HCT116 (cell line): ENCODE data around the gene REEP3.

Experiments
- CEBPB ChIP-seq: IDR thresholded peaks from 2 replicates; pipeline ENCODE4 v1.6.1; 2012; ENCODE audit warnings: low read depth
- EGR1 ChIP-seq: IDR thresholded peaks from 2 replicates; pipeline ENCODE4 v1.6.1; 2012; ENCODE audit warnings: low read depth
- EZH2 ChIP-seq: fragments of 200-600 bp; sonication (generic); IDR thresholded peaks from 2 replicates; pipeline ENCODE4 v1.6.1; 2017; ENCODE audit warnings: antibody characterized with exemption, mixed run types
- FOSL1 ChIP-seq: IDR thresholded peaks from 2 replicates; pipeline ENCODE4 v1.6.1; 2012; ENCODE audit warnings: low read depth
- POLR2A ChIP-seq: IDR thresholded peaks from 2 replicates; pipeline ENCODE4 v1.7.0; 2011; ENCODE audit warnings: borderline replicate concordance; ENCODE audit not compliant: insufficient read depth, insufficient read length; ENCODE audit errors: extremely low read depth
- POLR2AphosphoS5 ChIP-seq: IDR thresholded peaks from 2 replicates; pipeline ENCODE4 v1.6.1; 2011; ENCODE audit warnings: mild to moderate bottlenecking, low read depth, low read length, moderate library complexity
- RAD21 ChIP-seq: IDR thresholded peaks from 2 replicates; pipeline ENCODE4 v1.6.1; 2012; ENCODE audit warnings: low read depth, mild to moderate bottlenecking
- SIN3A ChIP-seq: IDR thresholded peaks from 2 replicates; pipeline ENCODE4 v1.6.1; 2012; ENCODE audit warnings: low read depth
- TF ChIP-seq, protein P1 (sequence below), 3 experiments: fragments of 200-600 bp in 1 of 3; sonication (generic) in 1 of 3; IDR thresholded peaks in 2 of 3; conservative IDR thresholded peaks in 1 of 3; 2 replicates each; pipeline ENCODE4 v1.5.1; 2012 to 2017; ENCODE audit warnings: low read depth in 2 of 3, low read length in 2 of 3, antibody characterized with exemption in 1 of 3, borderline replicate concordance in 1 of 3, control low read depth in 1 of 3, mild to moderate bottlenecking in 1 of 3, mixed read lengths in 1 of 3, mixed run types in 1 of 3, moderate library complexity in 1 of 3; ENCODE audit not compliant: insufficient read depth in 1 of 3
- TF ChIP-seq, protein P2 (sequence below): IDR thresholded peaks from 2 replicates; pipeline ENCODE4 v1.6.1; 2012
- TF ChIP-seq, protein P3 (sequence below): IDR thresholded peaks from 2 replicates; pipeline ENCODE4 v1.6.1; 2012
- TF ChIP-seq, protein P4 (sequence below): IDR thresholded peaks from 2 replicates; pipeline ENCODE4 v1.6.1; 2012; ENCODE audit warnings: low read depth

DNA sequence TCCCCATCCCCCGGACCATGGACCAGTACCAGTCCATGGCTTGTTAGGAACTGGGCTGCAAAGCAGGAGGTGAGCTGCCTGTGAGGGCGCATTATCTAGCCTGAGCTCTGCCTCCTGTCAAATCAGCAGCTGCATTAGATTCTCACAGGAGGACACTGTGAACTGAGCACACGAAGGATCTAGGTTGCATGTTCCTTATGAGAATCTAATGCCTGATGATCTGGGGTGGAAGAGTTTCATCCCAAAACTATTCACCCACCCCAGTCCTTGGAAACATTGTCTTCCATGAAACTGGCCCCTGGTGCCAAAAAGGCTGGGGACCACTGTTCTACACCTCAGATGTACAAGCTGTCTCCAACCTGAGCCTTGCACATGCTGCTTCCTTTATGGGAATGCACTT, 31.4 kb upstream of the REEP3 start:
- TF ChIP-seq, protein P1, sequence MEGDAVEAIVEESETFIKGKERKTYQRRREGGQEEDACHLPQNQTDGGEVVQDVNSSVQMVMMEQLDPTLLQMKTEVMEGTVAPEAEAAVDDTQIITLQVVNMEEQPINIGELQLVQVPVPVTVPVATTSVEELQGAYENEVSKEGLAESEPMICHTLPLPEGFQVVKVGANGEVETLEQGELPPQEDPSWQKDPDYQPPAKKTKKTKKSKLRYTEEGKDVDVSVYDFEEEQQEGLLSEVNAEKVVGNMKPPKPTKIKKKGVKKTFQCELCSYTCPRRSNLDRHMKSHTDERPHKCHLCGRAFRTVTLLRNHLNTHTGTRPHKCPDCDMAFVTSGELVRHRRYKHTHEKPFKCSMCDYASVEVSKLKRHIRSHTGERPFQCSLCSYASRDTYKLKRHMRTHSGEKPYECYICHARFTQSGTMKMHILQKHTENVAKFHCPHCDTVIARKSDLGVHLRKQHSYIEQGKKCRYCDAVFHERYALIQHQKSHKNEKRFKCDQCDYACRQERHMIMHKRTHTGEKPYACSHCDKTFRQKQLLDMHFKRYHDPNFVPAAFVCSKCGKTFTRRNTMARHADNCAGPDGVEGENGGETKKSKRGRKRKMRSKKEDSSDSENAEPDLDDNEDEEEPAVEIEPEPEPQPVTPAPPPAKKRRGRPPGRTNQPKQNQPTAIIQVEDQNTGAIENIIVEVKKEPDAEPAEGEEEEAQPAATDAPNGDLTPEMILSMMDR (IDR thresholded peaks at IDR 0.05 in 2 of 3, conservative IDR thresholded peaks at IDR 0.05 in 1 of 3; ENCODE audit: borderline replicate concordance in 1 of 3, insufficient read depth in 1 of 3, low read depth in 2 of 3, low read length in 2 of 3) = no peak
- no peak for TF ChIP-seq RAD21
- no peak for TF ChIP-seq CEBPB
- TF ChIP-seq SIN3A = no peak
- no peak for TF ChIP-seq POLR2A
- TF ChIP-seq, protein P2, sequence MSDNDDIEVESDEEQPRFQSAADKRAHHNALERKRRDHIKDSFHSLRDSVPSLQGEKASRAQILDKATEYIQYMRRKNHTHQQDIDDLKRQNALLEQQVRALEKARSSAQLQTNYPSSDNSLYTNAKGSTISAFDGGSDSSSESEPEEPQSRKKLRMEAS = no peak
- TF ChIP-seq EGR1 = no peak
- TF ChIP-seq POLR2AphosphoS5 = no peak
- TF ChIP-seq, protein P3, sequence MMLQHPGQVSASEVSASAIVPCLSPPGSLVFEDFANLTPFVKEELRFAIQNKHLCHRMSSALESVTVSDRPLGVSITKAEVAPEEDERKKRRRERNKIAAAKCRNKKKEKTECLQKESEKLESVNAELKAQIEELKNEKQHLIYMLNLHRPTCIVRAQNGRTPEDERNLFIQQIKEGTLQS = no peak
- no peak for TF ChIP-seq EZH2
- no peak for TF ChIP-seq FOSL1
- TF ChIP-seq, protein P4, sequence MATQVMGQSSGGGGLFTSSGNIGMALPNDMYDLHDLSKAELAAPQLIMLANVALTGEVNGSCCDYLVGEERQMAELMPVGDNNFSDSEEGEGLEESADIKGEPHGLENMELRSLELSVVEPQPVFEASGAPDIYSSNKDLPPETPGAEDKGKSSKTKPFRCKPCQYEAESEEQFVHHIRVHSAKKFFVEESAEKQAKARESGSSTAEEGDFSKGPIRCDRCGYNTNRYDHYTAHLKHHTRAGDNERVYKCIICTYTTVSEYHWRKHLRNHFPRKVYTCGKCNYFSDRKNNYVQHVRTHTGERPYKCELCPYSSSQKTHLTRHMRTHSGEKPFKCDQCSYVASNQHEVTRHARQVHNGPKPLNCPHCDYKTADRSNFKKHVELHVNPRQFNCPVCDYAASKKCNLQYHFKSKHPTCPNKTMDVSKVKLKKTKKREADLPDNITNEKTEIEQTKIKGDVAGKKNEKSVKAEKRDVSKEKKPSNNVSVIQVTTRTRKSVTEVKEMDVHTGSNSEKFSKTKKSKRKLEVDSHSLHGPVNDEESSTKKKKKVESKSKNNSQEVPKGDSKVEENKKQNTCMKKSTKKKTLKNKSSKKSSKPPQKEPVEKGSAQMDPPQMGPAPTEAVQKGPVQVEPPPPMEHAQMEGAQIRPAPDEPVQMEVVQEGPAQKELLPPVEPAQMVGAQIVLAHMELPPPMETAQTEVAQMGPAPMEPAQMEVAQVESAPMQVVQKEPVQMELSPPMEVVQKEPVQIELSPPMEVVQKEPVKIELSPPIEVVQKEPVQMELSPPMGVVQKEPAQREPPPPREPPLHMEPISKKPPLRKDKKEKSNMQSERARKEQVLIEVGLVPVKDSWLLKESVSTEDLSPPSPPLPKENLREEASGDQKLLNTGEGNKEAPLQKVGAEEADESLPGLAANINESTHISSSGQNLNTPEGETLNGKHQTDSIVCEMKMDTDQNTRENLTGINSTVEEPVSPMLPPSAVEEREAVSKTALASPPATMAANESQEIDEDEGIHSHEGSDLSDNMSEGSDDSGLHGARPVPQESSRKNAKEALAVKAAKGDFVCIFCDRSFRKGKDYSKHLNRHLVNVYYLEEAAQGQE = no peak
